HEK293T (cell line): ENCODE measurements around the gene PRRC2C.

Experiments
- CTBP1 ChIP-seq: fragments of 450-650 bp; IDR thresholded peaks from 2 replicates; pipeline ENCODE4 v1.6.1; 2016; ENCODE audit warnings: borderline replicate concordance
- FOXM1 ChIP-seq: fragments of 450-650 bp; IDR thresholded peaks from 2 replicates; pipeline ENCODE4 v1.6.1; 2017; ENCODE audit warnings: mild to moderate bottlenecking, borderline replicate concordance
- HDGF ChIP-seq: fragments of 450-650 bp; IDR thresholded peaks from 2 replicates; pipeline ENCODE4 v1.6.1; 2017; ENCODE audit warnings: antibody characterized with exemption, borderline replicate concordance
- L3MBTL2 ChIP-seq: fragments of 450-650 bp; conservative IDR thresholded peaks from 2 replicates; pipeline ENCODE4 v1.6.1; 2016; ENCODE audit warnings: mild to moderate bottlenecking
- NFRKB ChIP-seq: fragments of 450-650 bp; IDR thresholded peaks from 2 replicates; pipeline ENCODE4 v1.6.1; 2016; ENCODE audit warnings: mild to moderate bottlenecking, moderate library complexity
- PKNOX1 ChIP-seq: fragments of 450-650 bp; IDR thresholded peaks from 2 replicates; pipeline ENCODE4 v1.6.1; 2016
- SP1 ChIP-seq: fragments of 450-650 bp; IDR thresholded peaks from 2 replicates; pipeline ENCODE4 v1.6.1; 2017
- SUZ12 ChIP-seq: fragments of 450-650 bp; IDR thresholded peaks from 2 replicates; pipeline ENCODE4 v1.6.1; 2016; ENCODE audit warnings: mild to moderate bottlenecking
- TARDBP ChIP-seq: fragments of 450-650 bp; IDR thresholded peaks from 2 replicates; pipeline ENCODE4 v1.6.1; 2016
- ZNF384 ChIP-seq: fragments of 450-650 bp; IDR thresholded peaks from 2 replicates; pipeline ENCODE4 v1.6.1; 2016

GRCh38 chr1:171622152-171622462, 136.8 kb downstream of the PRRC2C start, which contains the start of gene MYOCOS:
- TF ChIP-seq HDGF (no peak), SUZ12 (no peak), SP1 (no peak), FOXM1 (no peak), NFRKB (no peak), TARDBP (no peak), PKNOX1 (no peak), ZNF384 (no peak), CTBP1 (no peak), L3MBTL2 (no peak)
